ENCODE results near the gene NXPH4.

GRCh38 chr12:57226588-57227314 lies 10.2 kb downstream of the NXPH4 start:
- TF ChIP-seq POLR2AphosphoS5 (IDR thresholded peaks at IDR 0.05) (no peak), CTCF (IDR thresholded peaks at IDR 0.05) (no peak), POLR2A (IDR thresholded peaks at IDR 0.05) (no peak)
